ENCODE measurements around the gene DISC1. TPM values are rescaled to one million over a fixed set of nuclear protein-coding genes. Genes with fewer than 3 reads are reported as not detected.
A peak's percentile ranks its signal among the peaks of the same experiment; 100 is the strongest.
"Not testable (repeated sequence)": the region's sequence is repeated elsewhere in the genome, so short reads cannot be mapped to it uniquely, and the experiment has no call there.

The DISC1 gene
- total RNA-seq, 5 donors from 2014 or later (not counting 1 experiment from before 2014, with no cell fraction given), result 12.9 to 37.0 (median 14.6) TPM

DNA sequence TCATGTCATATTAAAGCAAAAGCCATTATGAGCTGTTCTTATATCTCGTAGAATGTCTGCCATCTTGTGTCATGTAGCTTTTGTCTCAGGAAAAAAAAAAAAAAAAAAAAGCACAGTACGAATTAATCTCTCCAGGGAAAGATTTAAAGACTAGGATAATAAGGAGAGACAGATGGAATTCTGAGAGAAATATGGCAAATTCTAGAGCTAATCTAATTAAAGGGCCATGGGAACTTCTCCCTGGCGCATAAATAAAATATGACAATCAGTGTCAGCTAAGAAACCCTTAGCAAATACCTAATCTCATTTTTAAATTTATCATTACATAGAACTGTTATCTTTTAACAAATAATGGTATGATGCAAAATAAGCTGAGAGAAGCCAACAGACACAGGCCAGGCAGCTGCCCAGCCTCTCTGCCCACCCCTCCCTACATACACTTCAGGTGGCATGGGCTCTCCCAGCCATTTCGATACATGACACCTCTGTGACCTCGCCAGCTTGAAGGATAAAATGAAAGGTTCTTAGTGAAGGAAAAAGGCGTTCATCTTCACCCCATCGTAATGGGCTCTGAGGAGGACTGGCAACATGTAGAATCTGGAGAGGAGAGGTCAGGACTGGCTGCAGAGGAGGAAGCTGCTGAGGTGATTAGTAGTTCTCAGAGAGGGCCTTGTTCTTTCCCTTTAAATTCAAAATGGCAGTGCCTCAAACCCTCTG, 39.8 kb downstream of the DISC1 start:
- H3K4me1 Mint-ChIP-seq, result peaks cover 14 to 49% (median 21%) of the 10 kb centered on the region in 3 donors
- no peak overlapping the region for H3K27ac Mint-ChIP-seq
- peaks cover 43% of the 10 kb centered on the region for H3K36me3 Mint-ChIP-seq
- H3K4me3 Mint-ChIP-seq, result no peak overlapping the region
- H3K9me3 ChIP-seq, result peaks cover 11% of the 10 kb centered on the region
- CTCF ChIA-PET, result no interaction called here
- 84% methylated on average over 2 of the region's 7 CpGs for WGBS (ENCODE audit: insufficient coverage)
- peaks cover 0 to 6% of the 10 kb centered on the region in 2 experiments for H3K27me3 ChIP-seq (replicated peaks in 1 of 2; ENCODE audit: control insufficient read depth in 2 of 2, extremely low read depth in 1 of 2, insufficient read depth in 2 of 2, low read length in 1 of 2)
- H3K27ac ChIP-seq (ENCODE audit: low read length), result no peak overlapping the region
- peaks cover 15 to 40% (median 20%) of the 10 kb centered on the region in 3 donors for H3K9me3 Mint-ChIP-seq
- no peaks in the 10 kb centered on the region for H3K27me3 Mint-ChIP-seq
- peaks cover 0 to 4% of the 10 kb centered on the region in 2 donors for H3K36me3 ChIP-seq (ENCODE audit: control insufficient read depth in 2 of 2, extremely low read depth in 1 of 2, insufficient read depth in 1 of 2, low read length in 1 of 2)
- no peak overlapping the region for H3K4me3 ChIP-seq (ENCODE audit: control insufficient read depth in 1 of 2, extremely low read depth in 1 of 2, low read length in 1 of 2)
- DNase-seq (no peak), ATAC-seq (replicated peaks in 1 of 4) (no peak)
- peaks cover 0 to 6% of the 10 kb centered on the region in 2 experiments for H3K4me1 ChIP-seq (ENCODE audit: control insufficient read depth in 1 of 2, extremely low read depth in 1 of 2, insufficient read depth in 2 of 2, low read length in 2 of 2)
- POLR2A ChIA-PET, result no interaction called here

- DNase-seq, result no peak
- Mint-ChIP-seq H3K27me3 (no peaks in the 10 kb centered on the region), H3K4me1 (peaks cover 19 to 49% (median 21%) of the 10 kb centered on the region in 3 donors), H3K36me3 (peaks cover 37% of the 10 kb centered on the region), H3K27ac (no peak overlapping the region), H3K4me3 (no peak overlapping the region), H3K9me3 (peaks cover 15 to 40% (median 20%) of the 10 kb centered on the region in 3 donors)
- H3K27ac ChIP-seq (ENCODE audit: low read length), result no peak overlapping the region
- peaks cover 0 to 3% of the 10 kb centered on the region in 2 donors for H3K36me3 ChIP-seq (ENCODE audit: control insufficient read depth in 2 of 2, extremely low read depth in 1 of 2, insufficient read depth in 1 of 2, low read length in 1 of 2)
- CTCF ChIA-PET, result interaction anchor here in 1 of 2 donors (1.1 kb wide), 1 partner anchor 12 kb away, joined by 3 read pairs; no protein-coding TSS in a partner anchor
- no peak overlapping the region for H3K4me3 ChIP-seq (ENCODE audit: control insufficient read depth in 1 of 2, extremely low read depth in 1 of 2, low read length in 1 of 2)
- peaks cover 0 to 4% of the 10 kb centered on the region in 2 experiments for H3K27me3 ChIP-seq (replicated peaks in 1 of 2; ENCODE audit: control insufficient read depth in 2 of 2, extremely low read depth in 1 of 2, insufficient read depth in 2 of 2, low read length in 1 of 2)
- H3K4me1 ChIP-seq (ENCODE audit: control insufficient read depth in 1 of 2, extremely low read depth in 1 of 2, insufficient read depth in 2 of 2, low read length in 2 of 2), result peaks cover 0 to 6% of the 10 kb centered on the region in 2 experiments
- no CpG with 5 or more reads among the region's 1 CpG for WGBS (ENCODE audit: insufficient coverage)
- no peak for ATAC-seq (replicated peaks in 1 of 4)
- POLR2A ChIA-PET, result interaction anchor here in 1 of 2 donors (0.6 kb wide), 1 partner anchor 1849 kb away, joined by 4 read pairs; no protein-coding TSS in a partner anchor
- peaks cover 11% of the 10 kb centered on the region for H3K9me3 ChIP-seq
These were observed 40.5 kb downstream of the DISC1 start for GRCh38 chr1:231666937-231667608.

GRCh38 chr1:231667896-231668506, 41.4 kb downstream of the DISC1 start:
- Mint-ChIP-seq H3K36me3 (peaks cover 32% of the 10 kb centered on the region), H3K27me3 (no peaks in the 10 kb centered on the region), H3K27ac (no peak overlapping the region), H3K9me3 (peaks cover 15 to 35% (median 20%) of the 10 kb centered on the region in 3 donors), H3K4me3 (no peak overlapping the region), H3K4me1 (peaks cover 28 to 58% (median 30%) of the 10 kb centered on the region in 3 donors)
- Histone ChIP-seq H3K36me3 (ENCODE audit: control insufficient read depth in 2 of 2, extremely low read depth in 1 of 2, insufficient read depth in 1 of 2, low read length in 1 of 2) (no peaks in the 10 kb centered on the region), H3K4me1 (ENCODE audit: control insufficient read depth in 1 of 2, extremely low read depth in 1 of 2, insufficient read depth in 2 of 2, low read length in 2 of 2) (peaks cover 0 to 6% of the 10 kb centered on the region in 2 experiments), H3K9me3 (peaks cover 9% of the 10 kb centered on the region), H3K4me3 (ENCODE audit: control insufficient read depth in 1 of 2, extremely low read depth in 1 of 2, low read length in 1 of 2) (no peak overlapping the region), H3K27ac (ENCODE audit: low read length) (no peak overlapping the region), H3K27me3 (replicated peaks in 1 of 2; ENCODE audit: control insufficient read depth in 2 of 2, extremely low read depth in 1 of 2, insufficient read depth in 2 of 2, low read length in 1 of 2) (no peaks in the 10 kb centered on the region)
- 50% methylated on average over 1 of the region's 3 CpGs for WGBS (ENCODE audit: insufficient coverage)
- DNase-seq (peak in 1 of 35 experiments; percentile 22), ATAC-seq (replicated peaks in 1 of 4) (no peak)
- POLR2A ChIA-PET, result interaction anchor here in 1 of 2 donors (0.6 kb wide), 1 partner anchor 1850 kb away, joined by 4 read pairs; no protein-coding TSS in a partner anchor
- CTCF ChIA-PET, result interaction anchor here (0.6 to 1.1 kb wide), 3 partner anchors 13 to 311 kb away, joined by 3 to 4 read pairs (median 3); no protein-coding TSS in a partner anchor

GRCh38 chr1:231668826-231669225, 42.2 kb downstream of the DISC1 start:
- H3K36me3 Mint-ChIP-seq, result peaks cover 27% of the 10 kb centered on the region
- peaks cover 0 to 6% of the 10 kb centered on the region in 2 experiments for H3K4me1 ChIP-seq (ENCODE audit: control insufficient read depth in 1 of 2, extremely low read depth in 1 of 2, insufficient read depth in 2 of 2, low read length in 2 of 2)
- H3K4me3 Mint-ChIP-seq, result no peak overlapping the region
- ATAC-seq (replicated peaks in 1 of 4), result no peak
- H3K27ac ChIP-seq (ENCODE audit: low read length), result no peak overlapping the region
- H3K27me3 ChIP-seq (replicated peaks in 1 of 2; ENCODE audit: control insufficient read depth in 2 of 2, extremely low read depth in 1 of 2, insufficient read depth in 2 of 2, low read length in 1 of 2), result no peaks in the 10 kb centered on the region
- H3K4me3 ChIP-seq (ENCODE audit: control insufficient read depth in 1 of 2, extremely low read depth in 1 of 2, low read length in 1 of 2), result no peak overlapping the region
- peaks cover 37 to 61% (median 38%) of the 10 kb centered on the region in 3 donors for H3K4me1 Mint-ChIP-seq
- no peaks in the 10 kb centered on the region for H3K27me3 Mint-ChIP-seq
- H3K27ac Mint-ChIP-seq, result no peak overlapping the region
- peaks cover 12 to 27% (median 20%) of the 10 kb centered on the region in 3 donors for H3K9me3 Mint-ChIP-seq
- ChIA-PET POLR2A (no interaction called here), CTCF (no interaction called here)
- peaks cover 7% of the 10 kb centered on the region for H3K9me3 ChIP-seq
- no peaks in the 10 kb centered on the region for H3K36me3 ChIP-seq (ENCODE audit: control insufficient read depth in 2 of 2, extremely low read depth in 1 of 2, insufficient read depth in 1 of 2, low read length in 1 of 2)
- no peak for DNase-seq

DNA sequence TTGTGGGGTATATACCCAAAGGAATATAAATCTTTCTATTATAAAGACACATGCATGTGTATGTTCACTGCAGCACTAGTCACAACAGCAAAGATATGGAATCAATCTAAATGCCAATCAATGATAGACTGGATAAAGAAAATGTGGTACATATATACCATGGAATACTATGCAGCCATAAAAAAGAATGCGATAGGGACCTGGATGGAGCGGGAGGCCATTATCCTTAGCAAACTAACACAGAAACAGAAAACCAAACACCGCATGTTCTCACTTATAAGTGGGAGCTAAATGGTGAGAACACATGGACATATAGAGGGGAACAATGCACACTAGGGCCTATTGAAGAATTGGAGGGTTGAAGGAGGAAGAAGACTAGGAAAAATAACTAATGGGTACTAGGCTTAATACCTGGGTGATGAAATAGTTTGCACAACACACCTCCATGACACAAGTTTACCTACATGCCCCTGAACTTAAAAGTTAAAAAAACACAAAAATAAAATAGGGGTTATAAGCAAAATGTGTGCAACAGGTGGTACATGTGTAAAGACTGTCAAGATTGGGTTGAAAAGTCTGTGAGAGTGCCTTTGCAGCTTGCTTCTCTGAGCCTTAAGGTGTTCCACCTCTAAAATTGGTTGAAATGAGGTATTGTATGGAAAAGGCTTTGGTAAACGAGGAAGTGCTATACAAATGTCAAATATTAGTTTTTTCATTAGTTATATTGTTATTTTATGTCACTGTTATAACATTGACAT, 43.5 kb downstream of the DISC1 start:
- CTCF ChIA-PET; H3K27me3 Mint-ChIP-seq; DNase-seq; H3K4me3 Mint-ChIP-seq; H3K9me3 ChIP-seq; H3K27me3 ChIP-seq (replicated peaks in 1 of 2; ENCODE audit: control insufficient read depth in 2 of 2, extremely low read depth in 1 of 2, insufficient read depth in 2 of 2, low read length in 1 of 2); POLR2A ChIA-PET; H3K27ac Mint-ChIP-seq; ATAC-seq (replicated peaks in 1 of 4); H3K27ac ChIP-seq (ENCODE audit: low read length); H3K4me3 ChIP-seq (ENCODE audit: control insufficient read depth in 1 of 2, extremely low read depth in 1 of 2, low read length in 1 of 2); H3K36me3 ChIP-seq (ENCODE audit: control insufficient read depth in 2 of 2, extremely low read depth in 1 of 2, insufficient read depth in 1 of 2, low read length in 1 of 2): not testable (repeated sequence)
- peaks cover 4 to 11% of the 10 kb centered on the region in 2 experiments for H3K4me1 ChIP-seq (ENCODE audit: control insufficient read depth in 1 of 2, extremely low read depth in 1 of 2, insufficient read depth in 2 of 2, low read length in 2 of 2)
- no CpG with 5 or more reads among the region's 4 CpGs for WGBS (ENCODE audit: insufficient coverage)
- H3K36me3 Mint-ChIP-seq, result peaks cover 37% of the 10 kb centered on the region
- H3K4me1 Mint-ChIP-seq, result peaks cover 47 to 68% (median 50%) of the 10 kb centered on the region in 3 donors
- peaks cover 12 to 22% (median 15%) of the 10 kb centered on the region in 3 donors for H3K9me3 Mint-ChIP-seq

- ChIA-PET POLR2A (no interaction called here), CTCF (no interaction called here)
- Mint-ChIP-seq H3K4me1 (peaks cover 53 to 71% (median 56%) of the 10 kb centered on the region in 3 donors), H3K9me3 (peaks cover 12 to 22% (median 15%) of the 10 kb centered on the region in 3 donors), H3K27me3 (no peaks in the 10 kb centered on the region), H3K27ac (no peak overlapping the region), H3K36me3 (peaks cover 39% of the 10 kb centered on the region), H3K4me3 (no peak overlapping the region)
- Histone ChIP-seq H3K36me3 (ENCODE audit: control insufficient read depth in 2 of 2, extremely low read depth in 1 of 2, insufficient read depth in 1 of 2, low read length in 1 of 2) (no peaks in the 10 kb centered on the region), H3K4me1 (ENCODE audit: control insufficient read depth in 1 of 2, extremely low read depth in 1 of 2, insufficient read depth in 2 of 2, low read length in 2 of 2) (peaks cover 4 to 13% of the 10 kb centered on the region in 2 experiments), H3K4me3 (ENCODE audit: control insufficient read depth in 1 of 2, extremely low read depth in 1 of 2, low read length in 1 of 2) (no peak overlapping the region), H3K27ac (ENCODE audit: low read length) (no peak overlapping the region), H3K27me3 (replicated peaks in 1 of 2; ENCODE audit: control insufficient read depth in 2 of 2, extremely low read depth in 1 of 2, insufficient read depth in 2 of 2, low read length in 1 of 2) (no peaks in the 10 kb centered on the region), H3K9me3 (peaks cover 7% of the 10 kb centered on the region)
- no peak for DNase-seq
- no CpG with 5 or more reads among the region's 1 CpG for WGBS (ENCODE audit: insufficient coverage)
- no peak for ATAC-seq (replicated peaks in 1 of 4)
These were observed 44.2 kb downstream of the DISC1 start for GRCh38 chr1:231670755-231671154.

Data from T-cell (primary cell).